OCI-LY1 (cell line): ENCODE data around the gene PTGIR.

Experiments
- H2AFZ ChIP-seq: fragments of 200-600 bp; sonication (generic), shearing (Covaris generic); 2 replicates; pipeline ENCODE4 v1.6.0; 2014; ENCODE audit warnings: antibody characterized with exemption, mild to moderate bottlenecking, low read length
- H3F3A ChIP-seq: fragments of 200-600 bp; sonication (generic), shearing (Covaris generic); 2 replicates; pipeline ENCODE4 v1.6.0; 2014; ENCODE audit warnings: mild to moderate bottlenecking, antibody characterized with exemption, low read length, moderate library complexity; ENCODE audit not compliant: insufficient read depth
- H3K27ac ChIP-seq: fragments of 200-600 bp; sonication (generic); 2 replicates; pipeline ENCODE4 v1.5.1; 2014; ENCODE audit warnings: low read length, mixed run types, mild to moderate bottlenecking, low read depth; ENCODE audit not compliant: poor library complexity, severe bottlenecking
- H3K27me3 ChIP-seq: fragments of 200-600 bp; sonication (generic); 2 replicates; pipeline ENCODE4 v1.6.0; 2014; ENCODE audit warnings: antibody characterized with exemption, mild to moderate bottlenecking, low read length, moderate library complexity; ENCODE audit not compliant: insufficient read depth
- H3K36me3 ChIP-seq: fragments of 200-600 bp; sonication (generic); 2 replicates; pipeline ENCODE4 v1.6.1; 2014; ENCODE audit warnings: mild to moderate bottlenecking, antibody characterized with exemption, low read length, moderate library complexity, mixed read lengths; ENCODE audit not compliant: insufficient read depth
- H3K4me1 ChIP-seq: fragments of 200-600 bp; sonication (generic); 2 replicates; pipeline ENCODE4 v1.5.1; 2014; ENCODE audit warnings: mild to moderate bottlenecking, low read length, moderate library complexity; ENCODE audit not compliant: insufficient read depth, severe bottlenecking
- H3K4me2 ChIP-seq: fragments of 200-600 bp; sonication (generic), shearing (Covaris generic); 2 replicates; pipeline ENCODE4 v1.6.1; 2014; ENCODE audit warnings: low read length
- H3K4me3 ChIP-seq: fragments of 200-600 bp; sonication (generic); 2 replicates; pipeline ENCODE4 v1.5.1; 2014; ENCODE audit warnings: low read length, low read depth, mild to moderate bottlenecking, mixed read lengths; ENCODE audit not compliant: poor library complexity, severe bottlenecking
- H3K79me2 ChIP-seq: fragments of 200-600 bp; shearing (Covaris generic); 2 replicates; pipeline ENCODE4 v1.6.1; 2016; ENCODE audit warnings: mixed run types, low read length, mixed read lengths; ENCODE audit not compliant: insufficient read depth
- H3K9ac ChIP-seq: fragments of 200-600 bp; sonication (generic), shearing (Covaris generic); 2 replicates; pipeline ENCODE4 v1.6.1; 2014; ENCODE audit warnings: mild to moderate bottlenecking, low read length, mixed read lengths
- H3K9me2 ChIP-seq: fragments of 200-600 bp; sonication (generic), shearing (Covaris generic); 2 replicates; pipeline ENCODE4 v1.6.1; 2014; ENCODE audit warnings: low read depth, mild to moderate bottlenecking, low read length, mixed read lengths
- H3K9me3 ChIP-seq: fragments of 200-600 bp; shearing (Covaris generic); 2 replicates; pipeline ENCODE4 v1.6.1; 2014; ENCODE audit warnings: low read length, mixed read lengths
- H4K20me1 ChIP-seq: fragments of 200-600 bp; sonication (generic), shearing (Covaris generic); 2 replicates; pipeline ENCODE4 v1.6.0; 2016; ENCODE audit warnings: mild to moderate bottlenecking, low read length; ENCODE audit not compliant: insufficient read depth
- CTCF ChIP-seq: fragments of 200-600 bp; sonication (generic), shearing (Covaris generic); IDR thresholded peaks from 2 replicates; pipeline ENCODE4 v1.5.1; 2017; ENCODE audit warnings: mild to moderate bottlenecking, antibody characterized with exemption, low read length, moderate library complexity, mixed read lengths
- EZH2 ChIP-seq: fragments of 200-600 bp; sonication (generic), shearing (Covaris generic); IDR thresholded peaks from 2 replicates; pipeline ENCODE4 v1.8.0; 2017; ENCODE audit warnings: borderline replicate concordance, mixed run types, mild to moderate bottlenecking, antibody characterized with exemption, low read length, moderate library complexity, mixed read lengths

Gene PTGIR

GRCh38 chr19:46609511-46610412 is 15.1 kb downstream of the PTGIR start:
- peaks cover 56% of the 10 kb centered on the region for H3K36me3 ChIP-seq

GRCh38 chr19:46608581-46609345 is 16.1 kb downstream of the PTGIR start:
- H2AFZ ChIP-seq, result no peak overlapping the region
- peaks cover 56% of the 10 kb centered on the region for H3K36me3 ChIP-seq
- no peaks in the 10 kb centered on the region for H4K20me1 ChIP-seq
- H3K4me1 ChIP-seq, result peaks cover 19% of the 10 kb centered on the region
- TF ChIP-seq EZH2, result no peak
- TF ChIP-seq CTCF, result no peak
- H3K9ac ChIP-seq, result no peak overlapping the region
- H3K27ac ChIP-seq, result no peak overlapping the region
- no peaks in the 10 kb centered on the region for H3K9me2 ChIP-seq
- H3K79me2 ChIP-seq, result no peaks in the 10 kb centered on the region; the same call in 1 of the 2 replicates
- H3K9me3 ChIP-seq, result no peaks in the 10 kb centered on the region
- H3K4me2 ChIP-seq, result no peak overlapping the region
- no peaks in the 10 kb centered on the region; the same call in 1 of the 2 replicates for H3F3A ChIP-seq
- no peak overlapping the region for H3K4me3 ChIP-seq
- H3K27me3 ChIP-seq, result no peaks in the 10 kb centered on the region

More at GRCh38 chr19:46609511-46610412, 15.1 kb downstream of the PTGIR start:
- H3F3A ChIP-seq, result no peaks in the 10 kb centered on the region; the same call in 1 of the 2 replicates
- no peaks in the 10 kb centered on the region for H4K20me1 ChIP-seq
- no peak overlapping the region for H3K4me2 ChIP-seq
- H3K9me2 ChIP-seq, result no peaks in the 10 kb centered on the region
- TF ChIP-seq CTCF, result no peak
- TF ChIP-seq EZH2, result no peak
- peaks cover 21% of the 10 kb centered on the region for H3K4me1 ChIP-seq
- H3K9ac ChIP-seq, result no peak overlapping the region
- no peaks in the 10 kb centered on the region for H3K9me3 ChIP-seq
- no peak overlapping the region for H2AFZ ChIP-seq
- no peaks in the 10 kb centered on the region for H3K27me3 ChIP-seq
- no peaks in the 10 kb centered on the region for H3K79me2 ChIP-seq
- no peak overlapping the region for H3K4me3 ChIP-seq
- no peak overlapping the region for H3K27ac ChIP-seq

- H3K79me2 ChIP-seq, result peaks cover 3% of the 10 kb centered on the region; the same call in 1 of the 2 replicates
- TF ChIP-seq EZH2 (no peak), CTCF (no peak)
- no peaks in the 10 kb centered on the region for H3K27me3 ChIP-seq
- H2AFZ ChIP-seq, result no peak overlapping the region
- no peaks in the 10 kb centered on the region; the same call in 1 of the 2 replicates for H3F3A ChIP-seq
- H4K20me1 ChIP-seq, result no peaks in the 10 kb centered on the region
- no peak overlapping the region for H3K4me3 ChIP-seq
- peaks cover 25% of the 10 kb centered on the region for H3K4me1 ChIP-seq
- H3K9me3 ChIP-seq, result no peaks in the 10 kb centered on the region
- no peak overlapping the region for H3K9ac ChIP-seq
- H3K36me3 ChIP-seq, result peaks cover 56% of the 10 kb centered on the region
- H3K27ac ChIP-seq, result no peak overlapping the region
- no peak overlapping the region for H3K4me2 ChIP-seq
- no peaks in the 10 kb centered on the region for H3K9me2 ChIP-seq
These were observed 16.7 kb downstream of the PTGIR start for GRCh38 chr19:46608178-46608577.
